GM19035 (cell line): Measurements from ENCODE around the gene CCDC92B.
"Not testable (repeated sequence)": the region's sequence is repeated elsewhere in the genome, so short reads cannot be mapped to it uniquely, and the experiment has no call there.

ENCODE experiments used
- ATAC-seq: cut with Tn5 transposase; IDR thresholded peaks from one replicate; pipeline ENCODE4 v1.9.1; 2021; ENCODE audit not compliant: unreplicated experiment

The CCDC92B gene

GRCh38 chr17:2704890-2705248, 44.6 kb downstream of the CCDC92B start:
- no peak for ATAC-seq

- ATAC-seq, result no peak
These were observed 45.2 kb downstream of the CCDC92B start for GRCh38 chr17:2704031-2704889.

- no peak for ATAC-seq
These were observed 45.8 kb downstream of the CCDC92B start for GRCh38 chr17:2703606-2704005.

GRCh38 chr17:2703181-2703580, 46.3 kb downstream of the CCDC92B start:
- no peak for ATAC-seq

DNA sequence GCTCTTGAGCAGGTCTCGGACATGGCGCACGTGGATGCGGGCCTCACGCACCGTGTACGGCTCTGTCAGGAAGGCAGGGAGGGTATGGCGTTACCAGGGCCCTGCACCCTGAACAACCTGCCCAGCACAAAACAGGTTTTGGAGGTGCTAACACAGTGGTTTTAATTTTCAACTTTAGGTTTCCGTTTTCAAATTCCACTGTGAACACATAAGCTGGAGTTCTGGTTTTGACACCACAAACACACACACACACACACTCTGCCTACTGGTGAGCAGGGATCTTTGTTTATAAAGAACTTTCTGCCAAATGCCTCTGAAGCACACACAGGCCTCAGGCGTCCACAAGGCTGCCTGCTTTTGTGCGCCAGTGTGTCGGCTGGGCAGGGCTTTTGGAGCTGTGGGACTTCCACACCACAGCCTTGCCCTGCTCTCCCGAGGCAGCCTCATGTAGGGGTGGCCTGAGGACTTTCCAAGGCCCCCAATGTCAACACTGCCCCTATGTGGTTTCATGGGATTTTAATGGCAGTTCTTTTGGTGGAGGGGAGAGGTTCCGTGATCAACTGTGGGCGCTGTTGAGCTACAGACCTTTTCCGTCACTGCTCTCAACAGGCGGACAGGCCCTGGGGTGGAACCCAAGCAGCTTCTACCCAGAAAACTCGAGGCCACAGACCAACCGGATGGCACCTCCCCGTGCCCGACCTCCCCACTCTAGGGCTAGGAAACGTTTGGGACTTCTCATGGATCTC, 47.3 kb downstream of the CCDC92B start:
- no peak for ATAC-seq

DNA sequence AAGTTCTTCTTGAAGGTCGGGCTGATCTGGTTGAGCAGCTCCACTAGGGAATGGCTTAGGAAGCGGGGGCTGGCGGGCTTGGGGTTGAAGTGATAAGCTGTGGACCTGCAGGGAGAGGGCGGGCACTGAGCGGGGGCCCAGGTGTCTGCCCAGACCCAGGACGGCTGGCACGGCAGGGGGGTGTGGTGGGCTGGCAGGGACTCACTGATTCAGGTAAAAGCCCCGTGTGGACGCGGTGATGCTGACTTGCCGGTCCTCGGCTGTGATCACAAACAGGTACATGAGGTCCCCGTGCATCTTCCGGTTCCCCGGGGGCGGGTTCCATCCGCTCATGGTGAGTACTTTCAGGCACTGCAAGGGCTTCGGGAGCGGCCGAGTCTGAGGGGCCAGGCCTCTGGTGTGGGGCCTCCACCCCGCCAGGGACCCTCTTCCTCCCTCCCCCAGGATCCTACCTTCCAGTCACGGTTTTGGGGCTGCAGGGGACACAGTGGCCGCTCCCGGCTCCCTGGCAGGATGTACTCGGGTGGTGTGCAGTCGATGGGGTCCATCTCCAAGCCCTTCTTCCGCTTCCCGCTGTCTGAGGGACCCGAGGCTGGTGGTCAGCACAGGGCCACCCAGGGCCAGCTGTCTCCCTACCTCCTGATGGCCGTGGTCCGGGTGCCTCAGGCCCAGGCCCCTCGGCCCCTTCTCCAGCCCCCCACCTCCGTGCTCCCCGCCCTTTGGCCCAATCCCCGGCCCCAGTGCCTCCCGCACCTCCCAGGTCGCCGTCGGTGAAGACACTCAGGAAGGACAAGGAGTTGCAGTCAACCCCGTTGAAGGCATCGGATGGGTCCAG, 48.1 kb downstream of the CCDC92B start:
- no peak for ATAC-seq

GRCh38 chr17:2700491-2701141, 48.8 kb downstream of the CCDC92B start:
- ATAC-seq, result no peak

- no peak for ATAC-seq
These were observed 49.4 kb downstream of the CCDC92B start for GRCh38 chr17:2700030-2700490.

- not testable (repeated sequence) for ATAC-seq
These were observed 50.1 kb downstream of the CCDC92B start for GRCh38 chr17:2699216-2699805.

- no peak for ATAC-seq
These were observed 51.8 kb downstream of the CCDC92B start for GRCh38 chr17:2697611-2698162.

- no peak for ATAC-seq
These were observed 53.3 kb downstream of the CCDC92B start for GRCh38 chr17:2695961-2696760.

DNA sequence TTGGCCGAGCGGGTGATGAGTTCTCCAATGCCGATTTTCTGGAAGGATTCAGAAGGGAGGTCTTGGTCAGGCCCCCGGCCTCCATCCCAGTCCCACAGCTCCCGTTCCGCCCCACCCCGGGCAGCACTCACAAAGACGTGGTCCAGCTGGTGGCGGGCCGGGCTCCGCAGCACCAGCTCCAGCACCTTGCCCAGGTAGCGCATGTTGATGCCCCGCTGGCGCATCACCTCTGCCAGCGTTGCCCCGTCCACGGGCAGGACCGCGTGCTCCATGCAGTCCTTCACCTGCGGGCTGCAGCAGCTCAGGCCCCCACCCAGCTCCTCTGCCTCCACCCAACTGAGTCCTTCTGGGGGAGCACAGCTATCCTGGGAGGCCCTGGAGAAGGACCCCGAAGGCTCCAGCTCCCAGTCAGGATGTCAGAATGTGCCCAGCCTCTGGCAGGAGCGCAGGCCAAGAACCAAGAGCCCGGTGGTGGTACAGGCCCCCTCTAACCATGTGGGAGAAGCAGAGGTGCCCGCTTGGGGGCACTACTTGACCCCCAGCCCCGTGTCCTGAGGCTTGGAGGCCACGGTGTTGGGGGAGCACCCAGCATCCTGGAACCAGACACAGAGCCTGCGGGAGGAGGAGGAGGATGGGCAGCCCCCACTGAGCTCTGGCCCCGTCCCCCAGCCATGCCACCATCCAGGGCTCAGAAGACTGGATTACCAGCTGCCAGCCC, 54.0 kb downstream of the CCDC92B start:
- ATAC-seq, result no peak

- no peak for ATAC-seq
These were observed 54.8 kb downstream of the CCDC92B start for GRCh38 chr17:2694381-2695242.

- ATAC-seq, result no peak
These were observed 55.7 kb downstream of the CCDC92B start for GRCh38 chr17:2693561-2694380.

DNA sequence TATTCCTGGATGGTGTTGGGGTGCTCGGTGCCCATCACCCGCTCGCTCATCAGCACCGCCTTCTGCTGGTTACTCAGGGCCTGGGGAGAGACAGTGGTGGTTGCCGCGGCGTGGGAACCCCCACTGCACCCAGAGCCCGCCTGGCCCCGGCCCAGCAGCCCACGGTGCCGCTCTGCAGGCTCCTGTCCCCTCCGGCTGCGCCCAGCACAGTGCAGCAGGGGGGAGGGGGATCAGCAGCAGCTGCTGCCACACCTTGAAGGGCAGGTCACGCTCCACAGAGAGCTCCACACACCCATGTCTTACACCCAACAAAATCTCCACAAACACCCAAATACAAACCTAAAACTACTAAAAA, 56.7 kb downstream of the CCDC92B start:
- ATAC-seq, result no peak

DNA sequence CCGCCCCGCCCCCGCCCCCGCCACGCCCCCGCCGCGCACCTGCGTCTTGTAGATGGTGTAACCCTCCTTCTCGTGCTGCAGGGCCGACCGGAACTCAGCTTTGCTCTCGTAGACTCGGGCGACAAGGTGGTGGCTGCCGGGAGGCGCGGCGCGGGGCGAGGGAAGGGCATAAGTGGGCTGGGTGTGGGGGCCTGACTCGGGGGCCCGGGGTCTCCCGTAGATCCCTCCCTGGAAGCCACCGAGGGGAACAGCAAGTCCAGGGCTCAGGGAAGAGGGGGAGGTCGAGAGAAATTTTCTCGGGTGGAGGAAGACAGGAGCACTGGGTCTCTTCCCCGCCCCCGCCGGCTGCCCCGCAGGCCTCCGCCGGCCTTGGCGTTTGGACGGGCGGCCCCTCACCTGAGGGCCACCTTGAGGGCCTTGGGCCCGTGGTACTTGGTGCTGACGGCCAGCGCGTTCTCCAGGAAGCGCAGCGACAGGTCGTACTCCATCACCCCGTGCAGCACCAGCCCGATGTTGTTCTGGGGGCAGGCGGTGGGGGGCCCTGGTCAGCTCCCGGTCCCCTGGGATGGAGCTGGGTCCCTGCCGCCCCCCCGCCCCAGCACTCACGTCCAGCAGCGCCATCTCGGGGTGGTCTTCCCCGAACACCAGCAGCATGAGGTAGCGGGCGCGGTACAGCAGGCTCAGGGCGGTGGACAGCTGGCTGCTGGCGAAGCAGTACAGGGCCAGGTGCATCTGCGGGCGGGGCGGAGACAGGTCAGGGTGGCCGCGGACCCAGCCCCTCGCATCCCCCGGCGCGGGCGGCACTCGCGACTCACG, 57.3 kb downstream of the CCDC92B start:
- ATAC-seq, result no peak
